Trophoblast cell (in vitro differentiated cells and primary cell): Measurements from ENCODE around the gene SLC66A3.

ENCODE experiments used
- DNase-seq, 2 donors: peaks; one replicate each; pipeline ENCODE4 v3.0.0-alpha.2; 2016
- H2AFZ ChIP-seq: 2 replicates; pipeline ENCODE4 v1.6.1; 2013; ENCODE audit warnings: low read length, moderate library complexity, mild to moderate bottlenecking; ENCODE audit not compliant: insufficient read depth, poor library complexity
- H2AK5ac ChIP-seq: 2 replicates; pipeline ENCODE4 v1.6.1; 2013; ENCODE audit warnings: mild to moderate bottlenecking, low read length
- H2BK120ac ChIP-seq: 2 replicates; pipeline ENCODE4 v1.6.1; 2013; ENCODE audit warnings: low read length, mild to moderate bottlenecking, moderate library complexity; ENCODE audit not compliant: insufficient read depth, poor library complexity
- H2BK12ac ChIP-seq: 2 replicates; pipeline ENCODE4 v1.6.1; 2013; ENCODE audit warnings: mild to moderate bottlenecking, low read length, moderate library complexity
- H2BK5ac ChIP-seq: 2 replicates; pipeline ENCODE4 v1.6.1; 2013; ENCODE audit warnings: low read length, low read depth, moderate library complexity, mild to moderate bottlenecking; ENCODE audit not compliant: poor library complexity
- H3K14ac ChIP-seq: 2 replicates; pipeline ENCODE4 v1.6.1; 2013; ENCODE audit warnings: mild to moderate bottlenecking, low read length
- H3K18ac ChIP-seq: 2 replicates; pipeline ENCODE4 v1.6.1; 2013; ENCODE audit warnings: mild to moderate bottlenecking, low read length
- H3K23ac ChIP-seq: 2 replicates; pipeline ENCODE4 v1.6.1; 2013; ENCODE audit warnings: low read length
- H3K27ac ChIP-seq: 2 replicates; pipeline ENCODE4 v1.5.1; 2013; ENCODE audit warnings: low read depth, mild to moderate bottlenecking, inconsistent platforms, low read length, moderate library complexity
- H3K27me3 ChIP-seq: 2 replicates; pipeline ENCODE4 v1.6.1; 2013; ENCODE audit warnings: inconsistent platforms, mild to moderate bottlenecking, low read length, moderate library complexity; ENCODE audit not compliant: insufficient read depth
- H3K36me3 ChIP-seq, 2 experiments: 1 replicate in 1 of 2; 2 replicates in 1 of 2; pipeline ENCODE4 v1.6.1; 2013; ENCODE audit warnings: low read length in 2 of 2, mild to moderate bottlenecking in 2 of 2, moderate library complexity in 1 of 2; ENCODE audit not compliant: insufficient read depth in 2 of 2, control insufficient read depth in 1 of 2
- H3K4ac ChIP-seq: 2 replicates; pipeline ENCODE4 v1.6.1; 2013; ENCODE audit warnings: low read depth, mild to moderate bottlenecking, low read length, moderate library complexity
- H3K4me1 ChIP-seq, 2 experiments: 1 replicate in 1 of 2; 2 replicates in 1 of 2; pipeline ENCODE4 v1.6.1; 2013; ENCODE audit warnings: low read length in 2 of 2, mild to moderate bottlenecking in 2 of 2, moderate library complexity in 1 of 2; ENCODE audit not compliant: insufficient read depth in 2 of 2, control insufficient read depth in 1 of 2
- H3K4me2 ChIP-seq: 2 replicates; pipeline ENCODE4 v1.6.1; 2013; ENCODE audit warnings: inconsistent platforms, mild to moderate bottlenecking, low read length, moderate library complexity
- H3K4me3 ChIP-seq: 2 replicates; pipeline ENCODE4 v1.5.1; 2013; ENCODE audit warnings: mild to moderate bottlenecking, low read depth, low read length, inconsistent platforms
- H3K79me1 ChIP-seq: one replicate; pipeline ENCODE4 v1.6.1; 2013; ENCODE audit warnings: low read length
- H3K79me2 ChIP-seq: 2 replicates; pipeline ENCODE4 v1.6.1; 2013; ENCODE audit warnings: low read length, mild to moderate bottlenecking; ENCODE audit not compliant: control insufficient read depth, insufficient read depth, poor library complexity
- H3K9ac ChIP-seq: 2 replicates; pipeline ENCODE4 v1.6.1; 2013; ENCODE audit warnings: mild to moderate bottlenecking, low read length
- H3K9me3 ChIP-seq: 2 replicates; pipeline ENCODE4 v1.6.1; 2013; ENCODE audit warnings: low read depth, mild to moderate bottlenecking, control low read depth, inconsistent platforms, low read length; ENCODE audit not compliant: insufficient read depth
- H4K12ac ChIP-seq: 2 replicates; pipeline ENCODE4 v1.6.1; 2013; ENCODE audit warnings: low read depth, mild to moderate bottlenecking, low read length, moderate library complexity
- H4K8ac ChIP-seq: 2 replicates; pipeline ENCODE4 v1.6.1; 2013; ENCODE audit warnings: low read depth, mild to moderate bottlenecking, low read length, moderate library complexity
- H4K91ac ChIP-seq: one replicate; pipeline ENCODE4 v1.6.1; 2013; ENCODE audit warnings: low read depth, mild to moderate bottlenecking, low read length, moderate library complexity
- WGBS: extraction: QIAGEN DNeasy Blood & Tissue Kit; methylation state at CpG from one replicate; pipeline ENCODE4 v1.1.7; 2013; ENCODE audit warnings: missing lambda C conversion rate; ENCODE audit not compliant: insufficient read length, insufficient coverage; ENCODE audit errors: extremely low coverage; 5-methylcytosine and 5-hydroxymethylcytosine counted together

SLC66A3 gene

DNA sequence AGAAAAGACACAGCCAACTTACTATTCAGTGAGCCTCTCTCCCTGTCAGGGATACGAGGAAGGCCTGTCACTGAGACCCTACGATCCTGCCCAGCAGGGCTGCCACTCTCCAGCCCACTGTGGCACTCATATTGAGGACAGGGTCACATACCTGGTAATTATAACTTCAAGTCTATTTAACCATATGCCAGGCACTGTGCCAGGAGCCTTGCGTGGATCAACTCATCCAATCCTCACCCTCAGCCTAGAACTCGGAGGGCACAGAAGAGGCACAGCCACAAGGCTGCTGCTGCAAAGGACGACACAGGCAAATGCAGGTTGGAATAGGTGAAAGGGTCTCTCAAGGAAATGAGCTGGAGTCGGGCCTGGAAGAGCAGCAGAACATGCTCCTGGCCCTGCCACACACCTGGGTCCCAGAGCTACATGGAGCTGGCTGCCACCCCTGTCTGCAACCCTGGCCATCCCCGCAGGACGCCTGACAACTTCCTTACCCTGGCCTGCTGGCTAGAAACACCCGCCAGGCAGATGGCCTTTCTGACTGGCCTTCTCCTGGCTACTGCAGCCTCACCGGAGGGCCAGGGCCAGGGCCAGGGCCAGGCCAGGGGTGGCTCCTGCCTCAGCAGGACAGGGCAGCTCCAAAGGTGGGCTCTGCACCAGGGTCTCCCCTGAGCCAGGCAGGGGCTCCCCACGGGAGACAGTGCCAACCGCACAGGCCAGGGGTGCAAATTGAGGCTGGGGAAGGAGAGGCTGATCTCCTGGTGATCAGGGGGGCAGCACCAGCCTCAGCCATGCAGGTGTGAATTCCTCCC lies 32.1 kb upstream of the SLC66A3 start:
- no peak overlapping the region for H3K23ac ChIP-seq
- peaks cover 3% of the 10 kb centered on the region for H3K79me2 ChIP-seq
- no peak overlapping the region for H2BK5ac ChIP-seq
- no peak overlapping the region for H3K4ac ChIP-seq
- H3K27ac ChIP-seq = no peak overlapping the region
- no peak overlapping the region for H2AK5ac ChIP-seq
- peak overlapping the region; percentile 60 for H4K91ac ChIP-seq
- peaks cover 12% of the 10 kb centered on the region for H3K79me1 ChIP-seq
- H2BK12ac ChIP-seq = peak overlapping the region; percentile 38
- H3K14ac ChIP-seq = peak overlapping the region; percentile 40
- no peak for DNase-seq
- H3K27me3 ChIP-seq = no peaks in the 10 kb centered on the region
- no peak overlapping the region for H3K9ac ChIP-seq
- H3K4me3 ChIP-seq = no peak overlapping the region
- no peaks in the 10 kb centered on the region for H3K9me3 ChIP-seq
- no CpG with 5 or more reads among the region's 12 CpGs for WGBS
- H3K4me2 ChIP-seq = no peak overlapping the region
- no peak overlapping the region for H4K8ac ChIP-seq
- peak overlapping the region; percentile 70 for H2BK120ac ChIP-seq
- peaks cover 11 to 13% of the 10 kb centered on the region in 2 experiments for H3K4me1 ChIP-seq
- no peak overlapping the region for H3K18ac ChIP-seq
- H3K36me3 ChIP-seq = no peaks in the 10 kb centered on the region
- H2AFZ ChIP-seq = no peak overlapping the region
- H4K12ac ChIP-seq = no peak overlapping the region

DNA sequence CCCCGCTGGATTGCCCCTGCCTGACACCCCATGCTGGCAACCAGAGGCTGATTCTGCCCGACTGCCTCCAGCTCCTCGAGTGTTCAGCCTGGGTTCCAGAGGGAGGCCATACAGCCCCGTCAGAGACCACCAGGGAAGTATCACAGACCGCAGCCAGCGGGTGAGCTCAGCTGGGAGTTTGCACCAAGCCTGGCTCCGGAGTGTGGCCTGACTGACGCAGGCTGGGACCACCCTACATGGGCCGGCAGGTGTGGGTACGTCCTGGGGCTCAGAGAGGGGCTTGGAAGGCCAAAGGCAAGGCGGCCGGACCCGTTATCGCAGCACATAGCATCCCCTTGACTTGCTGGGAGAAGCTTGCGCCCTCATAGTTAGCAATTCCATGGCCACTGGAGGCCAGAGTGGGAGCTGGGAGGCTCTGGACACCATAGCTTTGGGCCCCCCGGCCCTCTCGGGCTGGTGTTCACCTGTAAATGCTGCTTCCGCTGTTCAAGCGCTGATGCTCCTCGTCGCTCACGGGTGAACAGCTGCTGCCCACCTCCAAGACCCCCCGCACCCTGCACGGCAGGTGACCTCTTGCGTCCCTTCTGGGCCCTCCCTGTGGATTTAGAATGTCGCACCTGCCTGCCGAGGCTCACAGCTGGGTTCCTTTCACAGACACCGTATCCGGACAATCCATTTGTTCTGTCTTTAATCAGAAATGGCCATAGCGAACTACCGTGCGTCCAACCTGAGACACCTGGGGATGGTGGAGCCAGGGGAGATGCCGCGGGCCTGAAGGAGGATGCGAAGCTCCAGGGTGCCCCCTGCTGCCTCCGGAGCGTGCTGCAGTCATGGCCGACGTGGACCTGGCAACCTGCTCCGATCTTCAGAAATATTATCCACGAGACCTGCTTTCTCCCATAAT lies 31.2 kb upstream of the SLC66A3 start:
- H3K14ac ChIP-seq = no peak overlapping the region
- no peak overlapping the region for H4K12ac ChIP-seq
- H3K4me1 ChIP-seq = peaks cover 11 to 13% of the 10 kb centered on the region in 2 experiments
- H4K8ac ChIP-seq = no peak overlapping the region
- H4K91ac ChIP-seq = peak overlapping the region; percentile 59
- no peak overlapping the region for H3K27ac ChIP-seq
- H2BK5ac ChIP-seq = no peak overlapping the region
- peak; percentile 56 to 77 for DNase-seq
- no peak overlapping the region for H2AK5ac ChIP-seq
- H3K4me2 ChIP-seq = no peak overlapping the region
- no CpG with 5 or more reads among the region's 41 CpGs for WGBS
- peaks cover 3% of the 10 kb centered on the region for H3K79me2 ChIP-seq
- no peaks in the 10 kb centered on the region for H3K27me3 ChIP-seq
- H3K9ac ChIP-seq = no peak overlapping the region
- H3K18ac ChIP-seq = no peak overlapping the region
- H2BK12ac ChIP-seq = no peak overlapping the region
- H2BK120ac ChIP-seq = no peak overlapping the region
- H3K23ac ChIP-seq = no peak overlapping the region
- no peak overlapping the region for H3K4ac ChIP-seq
- no peak overlapping the region for H3K4me3 ChIP-seq
- H3K36me3 ChIP-seq = no peaks in the 10 kb centered on the region
- H3K79me1 ChIP-seq = peaks cover 12% of the 10 kb centered on the region
- H3K9me3 ChIP-seq = no peaks in the 10 kb centered on the region
- no peak overlapping the region for H2AFZ ChIP-seq

DNA sequence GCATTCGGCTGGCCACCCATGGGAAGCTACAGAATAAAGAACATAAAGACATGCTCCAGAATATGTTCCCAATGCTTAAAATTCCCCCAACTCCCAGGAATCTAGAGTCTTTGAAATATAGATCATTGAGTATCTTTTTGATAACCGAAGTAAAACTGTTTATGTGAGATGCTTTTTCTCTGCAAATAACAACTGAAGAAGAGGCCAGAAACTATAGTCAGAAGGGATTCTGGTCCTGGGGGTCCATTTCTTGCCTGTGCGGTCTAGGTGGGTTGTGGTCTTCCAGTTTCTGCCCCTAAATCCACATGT lies 30.6 kb upstream of the SLC66A3 start:
- WGBS = no CpG with 5 or more reads among the region's 3 CpGs

DNA sequence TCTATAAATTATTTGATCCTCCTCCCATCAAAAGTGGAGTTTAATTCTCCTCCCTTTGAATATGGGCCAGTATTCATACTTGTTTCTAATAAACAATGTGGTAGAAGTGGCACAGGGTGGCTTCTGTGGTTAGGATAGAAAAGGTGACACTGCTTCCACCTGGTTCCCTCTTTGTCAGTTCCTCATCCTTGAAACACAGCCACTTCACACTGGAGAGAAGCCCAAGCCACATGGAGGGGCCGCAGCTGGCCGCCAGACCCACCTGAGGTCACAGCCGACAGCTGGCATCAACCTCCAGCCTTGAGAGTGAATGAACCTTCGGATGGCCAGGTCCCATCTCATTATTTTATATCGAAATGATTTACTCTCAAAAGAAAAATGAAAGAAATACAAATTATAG lies 27.5 kb upstream of the SLC66A3 start:
- H3K27me3 ChIP-seq = no peaks in the 10 kb centered on the region
- H2BK120ac ChIP-seq = no peak overlapping the region
- H3K4ac ChIP-seq = no peak overlapping the region
- no peak overlapping the region for H3K27ac ChIP-seq
- H3K18ac ChIP-seq = no peak overlapping the region
- no peaks in the 10 kb centered on the region for H3K9me3 ChIP-seq
- peaks cover 5% of the 10 kb centered on the region for H3K79me1 ChIP-seq
- no peak overlapping the region for H2BK5ac ChIP-seq
- H3K79me2 ChIP-seq = peaks cover 1% of the 10 kb centered on the region
- H3K4me3 ChIP-seq = no peak overlapping the region
- H3K4me1 ChIP-seq = peaks cover 2 to 5% of the 10 kb centered on the region in 2 experiments
- no peak overlapping the region for H3K9ac ChIP-seq
- no peak overlapping the region for H4K91ac ChIP-seq
- no peaks in the 10 kb centered on the region for H3K36me3 ChIP-seq
- WGBS = no CpG with 5 or more reads among the region's 5 CpGs
- no peak overlapping the region for H3K4me2 ChIP-seq
- no peak for DNase-seq
- H2AK5ac ChIP-seq = no peak overlapping the region
- H3K14ac ChIP-seq = no peak overlapping the region
- no peak overlapping the region for H2AFZ ChIP-seq
- no peak overlapping the region for H2BK12ac ChIP-seq
- no peak overlapping the region for H3K23ac ChIP-seq
- H4K8ac ChIP-seq = no peak overlapping the region
- H4K12ac ChIP-seq = no peak overlapping the region

More for the DNA sequence above, 30.6 kb upstream of the SLC66A3 start:
- Histone ChIP-seq H3K36me3 (no peaks in the 10 kb centered on the region), H3K9me3 (no peaks in the 10 kb centered on the region), H3K27me3 (no peaks in the 10 kb centered on the region), H2AK5ac (no peak overlapping the region), H2BK120ac (no peak overlapping the region), H2BK12ac (no peak overlapping the region), H3K79me2 (peaks cover 4% of the 10 kb centered on the region), H3K4me1 (peaks cover 11 to 13% of the 10 kb centered on the region in 2 experiments), H3K23ac (no peak overlapping the region), H3K4me3 (no peak overlapping the region), H3K18ac (no peak overlapping the region), H3K4me2 (no peak overlapping the region), H4K91ac (no peak overlapping the region), H2AFZ (no peak overlapping the region), H4K12ac (no peak overlapping the region), H4K8ac (no peak overlapping the region), H3K79me1 (peaks cover 15% of the 10 kb centered on the region), H3K4ac (no peak overlapping the region), H3K9ac (no peak overlapping the region), H3K14ac (no peak overlapping the region), H3K27ac (no peak overlapping the region), H2BK5ac (no peak overlapping the region)
- no peak for DNase-seq
